ENCODE measurements around the gene FAAH.

The FAAH gene

DNA sequence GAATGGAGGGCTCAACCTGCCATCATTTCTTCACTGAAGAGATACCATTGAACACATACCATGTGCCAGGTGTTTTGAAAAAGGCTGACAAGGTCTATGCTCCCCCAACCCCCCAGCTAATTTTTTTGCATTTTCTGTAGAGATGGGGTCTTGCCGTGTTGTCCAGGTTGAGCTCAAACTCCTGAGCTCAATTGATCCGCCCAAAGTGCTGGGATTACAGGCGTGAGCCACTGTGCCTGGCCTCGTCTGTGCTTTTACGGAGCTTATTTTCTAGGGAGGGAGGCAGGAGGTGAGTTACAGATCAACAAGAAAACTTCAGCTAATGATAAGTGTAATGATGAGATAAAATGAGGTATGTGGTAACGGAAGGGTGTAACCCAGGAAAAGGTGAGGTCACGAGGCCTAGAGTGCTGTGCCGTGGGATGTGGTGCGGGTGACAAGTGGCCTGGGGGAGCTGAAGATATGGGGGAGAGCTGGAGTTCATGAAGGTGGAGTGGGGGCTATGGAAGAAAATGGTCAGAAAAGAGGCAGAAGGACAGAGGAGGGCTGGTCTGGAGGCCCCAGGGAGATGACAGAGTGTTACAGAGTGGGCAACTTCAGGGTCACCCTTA is 28.2 kb downstream of the FAAH start:
- no peak for DNase-seq (ENCODE audit: low read depth)

DNA sequence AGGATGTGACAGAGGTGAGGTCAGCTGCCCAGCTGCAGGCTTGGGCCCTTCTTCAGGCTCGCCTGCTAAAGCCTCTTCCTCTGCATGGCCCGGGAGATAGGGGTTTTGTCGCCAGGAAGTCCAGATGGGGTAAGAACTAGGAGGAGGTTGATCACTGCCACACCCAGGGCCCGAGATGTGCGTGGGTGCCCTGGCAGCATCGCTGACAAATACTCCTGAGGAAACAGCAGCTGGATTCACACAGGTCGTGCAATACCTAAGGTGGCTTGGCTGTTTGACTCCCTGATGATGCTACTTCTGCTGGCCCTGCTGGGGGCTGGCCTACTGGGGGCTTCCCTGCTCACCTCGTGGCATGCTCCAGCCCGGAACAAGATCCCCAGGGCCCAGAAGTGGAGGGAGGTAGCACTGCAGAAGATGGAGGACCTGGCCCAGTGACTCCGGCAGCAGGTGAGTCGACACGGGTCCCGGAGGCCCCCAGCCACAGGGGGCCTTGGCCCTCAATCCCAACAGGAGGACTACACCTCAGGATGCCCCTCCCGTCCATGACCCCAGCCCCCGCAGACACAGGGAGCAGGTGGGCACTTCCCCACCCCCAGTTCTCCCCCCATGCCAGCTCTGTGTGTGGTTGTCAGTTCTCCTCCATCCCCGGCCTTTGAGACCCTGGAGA is 29.6 kb downstream of the FAAH start:
- DNase-seq (ENCODE audit: low read depth) = no peak

DNA sequence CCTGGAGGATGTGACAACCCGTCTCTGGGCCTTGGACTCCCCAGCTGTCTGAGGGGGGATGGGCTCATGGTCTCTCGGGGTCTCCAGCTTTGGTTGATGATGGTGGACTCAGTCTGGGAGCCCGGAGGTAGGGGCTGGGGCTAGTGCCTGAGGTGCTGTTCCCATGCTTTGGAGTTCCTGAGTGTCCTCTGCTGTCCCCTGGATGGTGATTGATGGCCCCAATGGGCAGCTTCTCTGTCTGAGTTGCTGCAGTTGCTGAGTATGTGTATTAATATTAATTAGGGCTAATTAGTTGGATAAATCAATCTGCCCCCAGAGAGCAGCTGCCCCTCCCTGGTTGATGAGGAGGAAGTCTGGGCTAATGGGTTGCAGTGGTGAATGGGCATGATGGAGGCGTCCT is 30.6 kb downstream of the FAAH start:
- no peak for DNase-seq (ENCODE audit: low read depth)

DNA sequence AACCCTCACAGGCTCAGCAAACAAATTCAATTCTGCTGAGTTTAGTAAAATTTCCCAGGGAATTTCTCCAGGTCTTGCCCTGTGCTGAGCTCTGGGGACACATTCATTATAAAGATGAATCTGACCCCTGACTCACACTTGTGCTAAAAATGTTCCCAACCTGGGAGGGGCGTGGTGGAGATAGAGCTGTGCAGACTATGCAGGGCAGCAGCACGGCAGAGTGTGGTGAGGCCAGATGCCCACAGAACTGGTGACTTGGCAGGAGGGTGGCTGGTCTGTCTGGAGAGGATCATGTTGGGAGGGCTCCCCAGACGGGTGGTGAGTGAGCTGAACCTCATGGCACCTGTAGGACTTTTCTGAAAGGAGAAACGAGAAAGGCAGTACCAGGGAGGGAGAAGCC is 31.6 kb downstream of the FAAH start:
- DNase-seq (ENCODE audit: low read depth) = no peak

DNA sequence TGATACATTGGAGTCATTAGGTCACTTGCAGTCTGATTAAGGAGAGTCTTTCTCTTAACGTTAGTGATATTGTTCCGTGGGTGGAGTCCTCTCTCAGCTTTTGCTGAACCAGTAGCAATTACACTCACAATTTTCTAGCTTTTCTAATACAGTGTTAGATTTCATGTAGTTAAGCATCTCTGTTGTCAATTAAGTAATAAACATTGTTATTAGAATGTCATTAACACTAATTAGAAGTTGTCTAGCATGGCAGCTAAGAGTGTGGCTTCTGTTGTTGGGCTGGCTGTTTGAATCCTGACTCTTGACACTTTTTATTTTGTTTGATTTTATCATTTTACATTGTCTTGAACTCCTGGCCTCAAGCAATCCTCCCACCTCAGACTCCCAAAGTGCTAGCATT is 33.4 kb downstream of the FAAH start:
- DNase-seq (ENCODE audit: low read depth) = no peak

DNA sequence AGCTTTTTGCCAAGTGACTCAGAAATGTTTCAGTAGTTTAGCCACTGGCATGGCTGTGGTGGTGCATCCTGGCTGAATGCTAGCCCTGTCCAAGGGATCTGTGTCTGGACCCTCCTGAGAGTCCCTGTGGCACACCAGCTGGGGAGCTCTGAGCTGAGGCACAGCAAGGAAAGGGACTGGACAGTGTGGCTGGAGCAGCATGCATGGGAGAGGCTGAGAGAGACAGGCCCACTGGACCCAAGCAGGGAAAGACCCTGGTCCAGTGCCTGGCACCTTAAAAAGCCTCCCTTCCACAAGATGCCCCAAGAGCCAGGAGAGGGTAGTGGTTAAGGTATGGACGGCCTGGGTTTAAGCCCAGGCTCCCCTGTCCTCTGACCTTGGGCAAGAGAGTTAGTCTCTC is 35.3 kb downstream of the FAAH start:
- DNase-seq (ENCODE audit: low read depth) = no peak

DNA sequence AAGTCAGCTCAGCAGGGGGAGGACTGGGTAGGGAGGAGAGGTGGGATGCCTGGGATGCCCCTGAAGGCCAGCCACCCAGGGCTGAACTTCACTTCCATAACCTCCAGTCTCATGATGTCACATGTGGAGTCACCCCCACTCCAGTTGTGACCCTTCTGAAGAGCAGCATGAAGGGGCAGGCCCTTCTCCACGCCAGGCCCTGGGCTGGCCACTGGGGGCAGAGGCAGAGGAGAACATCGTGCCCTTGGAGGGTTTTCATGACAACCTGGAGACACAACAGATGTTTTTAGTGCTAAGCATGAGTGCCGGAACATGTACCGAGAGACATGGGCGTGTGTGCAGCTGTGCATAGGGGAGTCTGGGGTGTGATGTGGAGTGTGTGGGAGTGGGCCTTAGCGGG is 37.6 kb downstream of the FAAH start:
- no peak for DNase-seq (ENCODE audit: low read depth)

DNA sequence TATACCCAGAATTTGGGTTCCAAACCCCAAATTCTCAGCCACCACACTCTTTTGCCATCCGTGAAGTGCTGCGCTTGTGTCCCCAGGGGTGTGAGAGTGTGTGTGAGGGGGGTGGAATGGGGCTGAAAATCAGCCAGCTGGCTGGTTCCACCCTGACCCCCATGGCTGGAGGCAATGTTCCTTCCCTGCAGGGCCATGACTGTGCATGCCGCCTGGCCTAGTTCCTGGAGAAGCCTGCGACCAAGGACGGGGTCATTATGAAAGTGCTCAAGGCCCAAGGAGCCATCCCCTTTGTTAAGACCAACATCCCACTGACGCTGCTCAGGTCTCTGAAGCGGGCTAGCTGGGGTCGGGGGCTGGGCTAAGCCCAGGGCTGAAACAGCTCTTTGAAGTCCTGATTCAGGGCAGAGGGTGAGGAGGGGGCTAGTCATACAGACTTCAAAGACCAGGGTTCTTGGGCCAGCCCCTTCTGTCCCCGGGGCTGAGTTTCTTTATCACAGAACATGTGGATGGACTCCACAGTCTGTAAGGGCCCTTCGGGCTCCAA is 38.7 kb downstream of the FAAH start:
- DNase-seq (ENCODE audit: low read depth) = no peak

DNA sequence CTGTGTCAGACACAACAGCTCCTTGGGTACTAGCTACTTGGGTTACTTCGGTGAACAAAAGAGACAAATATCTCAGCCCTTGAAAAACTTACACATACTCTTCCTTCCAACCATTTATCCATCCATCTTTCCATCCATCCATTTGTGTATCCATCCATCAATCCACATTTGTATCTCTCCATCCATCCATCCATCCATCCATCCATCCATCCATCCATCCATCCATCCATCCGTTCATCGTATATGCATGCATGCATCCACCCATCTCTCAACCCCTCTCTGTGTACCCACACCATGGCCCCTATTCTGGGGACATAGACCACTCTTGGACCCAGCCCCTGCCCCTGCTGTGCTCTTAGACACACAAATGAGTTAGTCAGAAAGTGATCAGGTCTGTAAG is 40.2 kb downstream of the FAAH start:
- DNase-seq (ENCODE audit: low read depth) = no peak

DNA sequence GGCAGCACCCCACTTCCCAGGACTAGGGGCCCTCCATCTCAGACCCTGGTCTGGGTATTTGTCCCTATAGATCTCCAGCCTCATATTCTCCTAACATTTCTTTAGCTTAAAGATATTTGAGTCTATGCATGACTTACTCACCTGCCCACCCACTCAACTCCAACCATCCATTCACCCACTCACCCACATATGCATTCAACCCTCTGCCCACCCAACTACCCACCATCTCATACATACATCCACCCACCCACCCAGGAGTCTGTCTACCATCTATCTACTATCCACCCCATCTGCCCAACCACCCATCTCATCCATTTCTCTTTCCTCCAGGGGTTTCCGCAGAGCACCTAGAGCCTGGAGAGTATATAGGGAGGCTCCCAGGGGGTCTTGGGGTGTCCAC is 42.7 kb downstream of the FAAH start:
- DNase-seq (ENCODE audit: low read depth) = no peak

DNA sequence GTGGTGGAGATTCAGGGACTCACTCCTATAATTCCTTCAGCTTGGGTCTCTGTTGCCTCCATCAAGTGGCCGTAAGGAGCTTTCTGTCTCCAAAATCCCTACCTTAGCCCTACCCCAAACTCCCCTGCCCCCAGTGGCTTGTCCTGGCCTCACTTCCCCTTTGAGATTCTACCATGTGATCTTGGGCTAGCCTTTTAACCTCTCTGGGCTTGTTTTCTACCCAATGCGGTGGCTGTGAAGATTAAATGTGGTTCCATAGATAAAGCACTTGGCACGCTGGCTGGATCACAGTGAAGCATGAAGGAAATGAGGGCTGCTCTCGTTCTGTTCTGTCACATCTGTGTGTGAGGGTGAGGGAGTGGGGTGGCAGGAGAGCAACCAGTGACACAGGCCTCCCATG is 43.6 kb downstream of the FAAH start:
- DNase-seq (ENCODE audit: low read depth) = no peak

DNA sequence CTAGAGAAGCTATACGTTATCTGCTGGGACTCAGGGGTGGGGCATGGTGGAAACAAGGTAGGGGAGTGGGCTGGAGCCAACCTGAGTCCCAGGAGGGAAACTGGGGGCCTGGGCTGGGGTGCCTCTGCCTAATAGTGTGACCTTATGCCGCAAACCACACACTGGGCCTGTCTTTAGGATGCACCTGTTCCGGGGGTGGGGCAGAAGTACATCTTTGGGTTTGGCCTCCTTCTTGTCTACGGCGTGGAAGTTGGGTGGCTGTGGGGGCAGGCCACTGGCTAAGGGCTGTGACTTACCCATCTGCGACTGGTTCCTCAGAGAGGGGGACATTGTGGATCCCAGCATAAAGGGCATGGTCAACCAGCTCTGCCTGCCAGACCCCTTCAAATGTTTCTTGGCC is 44.2 kb downstream of the FAAH start:
- no peak for DNase-seq (ENCODE audit: low read depth)

DNA sequence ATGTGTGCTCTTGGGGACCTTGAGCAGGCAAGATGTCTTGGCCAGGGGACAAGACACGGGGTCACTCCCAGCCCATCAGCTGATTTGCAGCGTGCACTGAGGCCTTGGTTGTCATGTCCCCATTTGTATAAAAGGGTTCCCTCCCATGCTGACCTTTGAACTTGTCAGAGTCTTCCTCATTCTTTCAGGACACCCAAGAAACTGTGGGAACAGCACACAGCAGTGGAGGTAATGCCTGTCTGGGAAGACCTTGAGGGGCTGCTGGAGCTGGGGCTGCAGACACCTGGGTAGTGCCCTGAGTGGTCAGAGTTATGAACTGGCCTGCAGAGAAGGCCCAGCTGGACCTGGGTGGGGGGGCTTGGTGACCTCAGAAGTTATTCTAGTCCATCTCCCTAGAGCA is 46.4 kb downstream of the FAAH start:
- DNase-seq (ENCODE audit: low read depth) = no peak

DNA sequence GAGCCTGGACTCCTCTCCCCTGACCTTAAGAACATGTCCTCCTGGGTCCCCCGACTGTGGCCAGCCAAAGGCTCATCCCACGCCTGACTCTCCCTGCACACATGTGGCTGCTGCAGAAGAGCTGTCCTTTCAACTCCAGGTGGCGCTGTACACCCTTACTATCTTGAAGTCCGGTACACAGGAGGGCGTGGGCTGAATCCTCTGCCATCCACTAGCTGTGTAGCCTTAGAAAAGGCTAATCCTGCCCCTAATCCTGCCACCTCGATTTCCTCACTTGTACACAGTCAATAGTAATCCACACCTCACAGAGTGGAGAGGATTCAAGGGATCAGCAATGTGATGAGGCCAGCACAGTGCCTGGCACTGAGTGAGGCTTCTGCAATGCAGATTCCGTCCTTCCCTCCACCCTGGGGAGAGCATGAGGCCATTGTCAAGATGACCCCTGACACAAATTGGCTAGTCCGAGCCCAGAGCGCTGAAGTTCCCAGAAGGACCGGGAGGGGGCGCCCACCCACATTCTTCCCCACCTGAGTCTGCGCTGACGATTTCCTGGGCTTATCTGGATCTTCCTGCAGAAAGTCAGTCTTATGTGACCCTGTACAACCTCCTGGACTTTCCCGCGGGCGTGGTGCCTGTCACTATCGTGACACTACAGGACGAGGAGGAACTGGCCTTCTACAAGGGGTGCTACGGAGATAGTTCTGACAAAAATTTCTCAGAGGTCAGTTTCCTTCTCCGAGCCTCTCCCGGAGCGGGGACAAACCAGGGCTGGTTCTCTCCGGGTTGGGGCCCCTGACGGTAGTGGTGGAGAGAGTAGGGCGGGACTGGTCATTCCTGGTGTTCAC is 48.4 kb downstream of the FAAH start:
- DNase-seq (ENCODE audit: low read depth) = peak; percentile 80

DNA sequence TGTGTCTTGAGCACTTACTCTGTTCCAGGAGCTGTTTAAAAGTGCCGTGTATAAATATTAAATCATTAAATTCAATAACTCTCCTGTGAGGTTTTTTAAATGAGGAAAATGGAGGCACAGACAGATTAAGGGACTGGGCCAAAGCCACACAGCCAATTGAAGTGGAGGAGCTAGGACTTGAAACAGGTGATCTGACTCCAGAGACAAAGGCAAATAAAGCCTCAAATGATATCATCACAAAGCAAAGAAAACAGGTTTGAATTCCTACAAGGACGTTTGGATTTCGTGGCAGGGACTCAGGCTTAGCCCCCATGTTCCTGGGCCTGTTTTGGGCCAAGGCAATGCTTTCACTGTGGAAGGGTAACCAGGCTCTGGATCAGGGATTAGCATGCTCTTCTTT is 50.3 kb downstream of the FAAH start:
- no peak for DNase-seq (ENCODE audit: low read depth)

DNA sequence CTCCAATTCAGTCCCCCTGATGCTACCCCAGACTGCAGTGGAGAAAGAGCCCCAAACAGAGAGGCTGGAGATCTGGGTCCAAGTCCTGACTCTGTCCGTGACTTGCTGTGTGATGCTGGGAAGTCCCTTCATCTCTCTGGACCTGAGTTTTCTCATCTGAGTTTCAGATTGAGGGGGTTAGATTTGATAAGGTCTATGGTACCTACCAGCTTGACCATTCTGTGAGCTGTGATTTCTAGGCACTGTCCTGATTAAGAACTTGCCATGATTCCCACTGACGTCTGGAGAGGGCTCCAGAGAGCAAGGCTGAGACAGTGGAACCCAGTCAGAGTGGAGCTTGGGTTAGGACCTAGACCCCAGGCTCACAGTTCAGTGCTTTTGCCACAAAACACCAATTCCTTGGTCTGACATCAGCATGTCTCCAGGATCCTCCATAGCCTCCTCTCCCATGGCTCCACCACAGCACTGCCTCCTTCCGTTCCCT is 51.7 kb downstream of the FAAH start:
- DNase-seq (ENCODE audit: low read depth) = no peak

DNA sequence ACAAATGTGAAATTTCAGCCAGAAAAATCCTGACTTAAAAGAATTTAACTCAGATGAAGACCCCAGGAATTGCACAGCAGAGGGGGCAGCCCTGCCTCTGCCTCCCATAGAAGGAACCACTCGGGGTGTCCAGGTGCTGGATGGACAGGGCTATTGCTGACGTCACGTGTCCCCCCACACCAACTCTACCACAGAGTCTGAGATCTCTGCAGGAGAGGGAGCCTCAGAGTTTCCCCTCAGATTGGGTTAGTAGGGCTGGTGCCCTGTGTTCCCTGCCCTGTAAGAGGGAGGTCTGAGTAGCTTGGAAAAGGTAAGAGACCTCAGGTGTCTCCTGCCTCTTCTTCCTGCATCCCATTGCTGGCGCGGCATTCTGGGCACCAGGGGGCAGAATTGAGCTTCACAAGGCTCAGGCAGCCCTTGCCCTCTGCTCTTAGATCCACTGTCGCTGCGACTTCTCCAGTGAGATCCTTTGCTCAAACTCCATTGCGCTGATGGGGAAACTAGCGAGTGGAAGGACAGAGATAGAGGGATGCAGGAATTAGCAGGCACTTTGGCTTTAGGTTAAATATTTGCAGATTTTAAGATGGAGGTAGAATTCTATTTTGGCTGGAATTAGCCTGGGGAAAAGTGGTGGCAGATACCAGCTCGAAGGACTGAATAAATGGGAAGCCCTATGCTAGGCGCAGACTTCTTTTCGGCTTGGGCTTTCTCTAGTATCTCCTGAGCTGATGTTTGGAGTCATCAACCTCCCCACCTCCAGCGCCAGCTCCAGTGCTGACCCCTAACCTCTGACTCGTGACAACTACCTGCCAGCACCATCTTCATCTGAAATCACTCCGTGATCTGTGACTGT is 52.8 kb downstream of the FAAH start:
- peak; percentile 68 for DNase-seq (ENCODE audit: low read depth)

DNA sequence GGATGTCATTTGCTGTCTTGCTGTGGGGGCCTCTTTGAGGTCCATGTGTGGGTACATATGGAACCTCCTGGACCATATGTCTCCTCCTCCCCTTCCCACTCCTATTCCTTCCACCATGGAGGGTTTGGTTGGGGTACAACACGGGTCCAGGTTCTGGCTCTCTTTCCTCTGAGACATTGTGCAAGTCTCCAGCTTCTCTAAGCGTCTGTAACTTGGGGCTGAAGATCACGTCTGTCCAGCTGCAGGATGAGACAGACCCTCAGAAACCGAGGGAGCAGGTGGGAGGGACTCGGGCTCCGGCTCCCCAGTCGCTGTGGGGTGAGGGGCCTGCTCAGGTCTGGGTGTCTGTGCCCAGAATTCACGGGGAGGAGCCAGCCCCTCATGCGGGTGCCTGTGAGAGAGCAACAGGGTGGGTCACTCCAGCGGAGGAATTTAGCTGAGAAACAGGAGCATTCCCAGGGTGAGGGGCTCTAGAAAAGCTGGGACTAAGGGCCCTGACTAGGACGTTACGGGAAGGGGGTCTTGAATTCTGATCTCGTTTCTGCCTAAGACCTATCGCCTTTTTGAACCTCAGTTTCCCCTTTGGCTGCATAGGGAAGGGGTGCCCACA is 53.5 kb downstream of the FAAH start:
- DNase-seq (ENCODE audit: low read depth) = no peak

DNA sequence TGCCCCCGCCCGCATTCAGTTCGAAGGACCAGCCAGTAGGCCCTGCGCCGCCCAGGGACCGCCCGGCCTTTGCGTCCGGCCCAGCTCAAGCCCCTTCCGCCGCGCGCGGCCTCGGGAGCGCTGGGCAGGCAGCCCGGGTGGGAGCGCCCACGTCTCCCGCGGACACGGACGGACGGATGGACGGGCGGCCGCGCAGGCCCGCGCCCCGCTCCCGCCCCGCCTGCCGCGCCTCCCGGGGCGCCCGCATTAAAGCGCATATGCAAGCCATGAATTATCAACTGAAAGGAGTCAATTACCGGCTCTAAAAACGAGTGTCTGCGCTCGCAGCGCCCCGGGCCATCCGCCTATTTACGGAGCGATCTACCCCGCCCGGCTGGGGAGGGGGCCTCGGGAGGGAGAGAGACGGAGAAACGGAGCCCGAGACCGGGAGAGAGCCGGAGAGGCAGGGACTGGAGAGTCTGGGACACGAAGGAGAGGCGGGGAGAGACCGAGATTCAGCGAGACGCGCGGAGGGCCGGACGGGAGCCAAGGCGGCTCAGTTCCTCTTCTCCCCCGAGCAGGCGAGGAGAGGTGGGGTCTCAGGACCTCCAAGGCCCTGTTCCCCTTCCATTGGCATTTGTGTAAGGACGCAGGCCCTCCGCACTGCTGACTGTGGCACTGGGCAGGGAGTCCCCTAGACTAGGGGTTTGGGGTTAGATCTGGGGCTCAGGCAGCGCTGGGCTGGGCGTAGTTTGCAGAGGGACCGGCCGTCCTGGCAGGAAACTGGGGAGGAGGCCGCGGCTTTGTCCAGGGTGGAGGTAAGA is 54.2 kb downstream of the FAAH start:
- DNase-seq (ENCODE audit: low read depth) = no peak

Measured in EH (cell line).